Stimulated activated CD4-positive, alpha-beta T cell treated with anti-CD3 and anti-CD28 coated beads, Interleukin-12 subunit alpha, Interleukin-12 subunit beta, amount 100 ng/mL, for 48 hours (primary cell): Measurements from ENCODE around the gene SMARCB1.

Experiments used
- DNase-seq, 3 donors: peaks; one replicate each; pipeline ENCODE4 v3.0.0-alpha.2; 2020; ENCODE audit warnings: low read depth in 2 of 3, low spot score in 1 of 3

SMARCB1 gene

DNA sequence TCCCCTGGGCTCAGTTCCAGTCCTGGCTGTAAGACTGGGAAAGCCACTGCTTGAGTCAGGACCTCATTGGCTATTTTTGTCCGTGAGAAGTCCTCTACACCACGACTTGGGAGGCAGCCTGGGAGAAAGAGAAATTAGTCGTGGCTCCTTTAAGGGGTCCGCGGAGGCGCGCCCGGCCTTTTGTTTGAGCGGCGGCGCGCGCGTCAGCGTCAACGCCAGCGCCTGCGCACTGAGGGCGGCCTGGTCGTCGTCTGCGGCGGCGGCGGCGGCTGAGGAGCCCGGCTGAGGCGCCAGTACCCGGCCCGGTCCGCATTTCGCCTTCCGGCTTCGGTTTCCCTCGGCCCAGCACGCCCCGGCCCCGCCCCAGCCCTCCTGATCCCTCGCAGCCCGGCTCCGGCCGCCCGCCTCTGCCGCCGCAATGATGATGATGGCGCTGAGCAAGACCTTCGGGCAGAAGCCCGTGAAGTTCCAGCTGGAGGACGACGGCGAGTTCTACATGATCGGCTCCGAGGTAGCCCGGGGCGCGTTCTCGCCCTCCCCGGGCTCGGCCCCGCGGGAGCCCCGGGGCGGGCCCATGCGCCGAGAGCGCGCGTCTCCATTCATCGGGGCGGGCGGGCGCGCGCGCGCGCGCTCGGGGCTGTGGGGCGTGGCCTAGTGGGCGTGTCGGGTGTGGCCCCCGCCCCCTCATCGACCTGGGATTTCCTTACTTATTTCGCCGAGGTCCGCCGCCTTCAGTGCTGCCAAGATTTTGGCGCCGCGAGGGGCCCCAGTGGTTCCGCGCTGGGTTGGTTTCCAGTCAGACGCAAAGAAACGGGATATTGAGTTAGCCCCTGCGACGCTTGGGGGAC, at the start of gene SMARCB1:
TSS of gene SMARCB1 (plus strand) at position 215 of the 848 bp plus-strand sequence. CDS start at position 419, 204 bp downstream.
- DNase-seq, result peak; percentile 85 to 88 (median 85)

DNA sequence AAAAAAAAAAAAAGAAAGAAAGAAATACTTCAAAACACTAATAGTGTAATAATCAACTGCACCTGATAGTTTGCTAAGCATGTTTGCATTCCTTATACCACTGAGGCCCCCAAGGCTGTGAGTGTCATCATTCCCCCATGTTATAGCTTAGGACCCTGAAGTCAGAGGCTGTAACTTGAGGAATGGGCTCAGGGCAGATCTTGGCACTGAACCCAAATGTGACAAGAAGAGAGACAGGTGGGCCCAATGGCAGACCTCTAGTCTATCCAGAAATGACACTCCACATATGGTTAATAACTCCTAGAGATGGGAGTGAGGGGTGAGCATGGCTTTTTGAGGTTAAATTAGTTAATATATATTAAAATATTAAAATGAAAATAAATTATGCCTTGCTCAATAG, 49.1 kb upstream of the SMARCB1 start:
- DNase-seq, result no peak

DNA sequence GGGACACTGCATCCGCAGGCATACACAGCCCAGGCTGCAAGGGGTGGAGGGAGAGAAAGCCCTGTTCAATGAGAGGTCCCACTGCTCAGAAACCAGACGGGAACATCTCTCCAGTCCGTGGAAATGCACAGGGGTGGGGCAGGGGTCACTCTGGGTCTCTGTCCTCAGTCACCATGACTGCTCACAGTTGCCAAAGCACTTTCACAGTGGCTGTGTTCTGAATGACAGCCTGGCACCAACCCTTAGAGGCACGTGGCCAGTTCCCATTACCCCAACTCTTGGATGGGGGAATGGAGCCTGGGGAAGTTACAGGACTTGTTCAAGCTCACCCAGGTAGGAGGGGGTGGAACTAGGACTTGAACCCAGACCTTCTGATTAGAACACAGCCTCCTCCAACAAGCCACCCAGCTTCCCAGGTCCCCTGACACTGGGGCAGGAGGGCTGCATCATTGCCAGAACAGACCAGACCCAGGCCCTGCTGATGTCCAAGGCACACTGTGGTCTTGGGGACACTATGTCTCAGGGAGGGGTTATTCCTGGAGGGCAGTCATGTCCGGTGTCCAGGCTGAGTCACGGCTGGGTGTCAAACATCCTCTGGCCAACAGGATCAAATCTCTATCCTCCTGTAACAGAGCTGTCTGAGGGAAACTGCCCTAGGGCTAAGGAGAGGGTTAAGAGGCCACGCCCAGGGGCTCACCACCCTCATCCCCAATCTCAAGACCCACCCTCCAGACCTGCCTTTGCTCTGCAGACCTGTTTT, 44.1 kb upstream of the SMARCB1 start:
- DNase-seq, result no peak

GRCh38 chr22:23743303-23743705, 43.5 kb upstream of the SMARCB1 start:
- no peak for DNase-seq

DNA sequence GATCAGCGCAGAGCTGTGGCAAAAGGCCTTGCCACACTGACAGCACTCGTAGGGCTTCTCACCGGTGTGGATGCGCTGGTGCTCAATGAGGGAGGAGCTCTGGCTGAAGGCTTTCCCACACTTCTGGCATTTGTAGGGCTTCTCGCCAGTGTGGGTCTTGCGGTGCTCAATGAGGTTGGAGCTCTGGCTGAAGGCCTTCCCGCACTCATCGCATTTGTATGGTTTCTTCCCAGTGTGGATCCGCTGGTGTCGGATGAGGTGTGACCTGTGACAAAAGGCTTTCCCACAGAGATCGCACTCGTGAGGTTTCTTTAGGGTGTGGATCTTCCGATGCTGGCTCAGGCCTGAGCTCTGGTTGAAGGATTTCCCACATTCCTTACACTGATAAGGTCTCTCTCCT, 42.8 kb upstream of the SMARCB1 start:
- DNase-seq, result no peak

- no peak for DNase-seq
These were observed 42.3 kb upstream of the SMARCB1 start for GRCh38 chr22:23744485-23744884.

- DNase-seq, result no peak
These were observed 41.0 kb upstream of the SMARCB1 start for GRCh38 chr22:23745791-23746190.

DNA sequence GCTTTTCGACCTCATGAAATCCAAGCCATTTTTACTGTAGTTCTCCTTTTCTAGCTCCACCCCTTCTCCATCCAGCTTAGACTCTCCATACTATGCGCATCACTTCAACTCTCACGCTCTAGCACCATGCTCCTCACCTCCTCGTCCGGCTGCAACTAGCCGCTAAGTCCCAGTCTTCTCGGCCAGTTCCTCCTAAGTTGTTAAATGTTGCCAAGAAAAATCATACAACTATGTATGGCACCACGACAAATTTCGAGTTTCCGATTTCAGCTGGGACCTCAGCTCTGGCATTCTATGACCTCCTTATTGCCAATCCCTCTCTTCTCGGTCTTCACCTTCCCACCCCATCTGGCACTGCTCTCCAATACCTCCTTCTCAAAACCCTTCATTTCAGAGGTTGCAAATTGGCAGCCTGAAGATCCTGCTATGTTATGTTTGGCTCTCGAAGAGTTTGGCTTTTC, 36.9 kb upstream of the SMARCB1 start:
- DNase-seq, result no peak

DNA sequence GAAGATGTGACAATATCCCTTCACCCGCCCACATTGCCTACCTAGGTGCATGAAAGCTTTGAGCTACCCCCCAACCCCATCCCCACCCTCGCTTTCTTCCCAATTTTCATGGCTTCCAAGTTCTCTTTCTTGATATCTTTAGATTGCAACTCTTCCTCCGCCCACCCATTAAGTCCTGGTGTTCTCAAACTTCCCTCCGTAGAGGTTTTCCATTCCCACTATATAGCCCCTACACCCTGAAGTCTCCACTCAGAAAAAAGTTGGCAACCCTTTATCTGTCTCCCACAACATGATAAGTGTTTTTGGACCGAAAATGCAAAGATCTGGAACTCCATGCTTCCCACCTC, 36.4 kb upstream of the SMARCB1 start:
- DNase-seq, result no peak

- peak; percentile 51 to 70 (median 58) for DNase-seq
These were observed 35.9 kb upstream of the SMARCB1 start, which contains the start of gene ZNF70 for GRCh38 chr22:23750714-23751440. TSS of gene ZNF70 (minus strand) at chr22:23751112. CDS start at chr22:23745140, 5,972 bp downstream.

DNA sequence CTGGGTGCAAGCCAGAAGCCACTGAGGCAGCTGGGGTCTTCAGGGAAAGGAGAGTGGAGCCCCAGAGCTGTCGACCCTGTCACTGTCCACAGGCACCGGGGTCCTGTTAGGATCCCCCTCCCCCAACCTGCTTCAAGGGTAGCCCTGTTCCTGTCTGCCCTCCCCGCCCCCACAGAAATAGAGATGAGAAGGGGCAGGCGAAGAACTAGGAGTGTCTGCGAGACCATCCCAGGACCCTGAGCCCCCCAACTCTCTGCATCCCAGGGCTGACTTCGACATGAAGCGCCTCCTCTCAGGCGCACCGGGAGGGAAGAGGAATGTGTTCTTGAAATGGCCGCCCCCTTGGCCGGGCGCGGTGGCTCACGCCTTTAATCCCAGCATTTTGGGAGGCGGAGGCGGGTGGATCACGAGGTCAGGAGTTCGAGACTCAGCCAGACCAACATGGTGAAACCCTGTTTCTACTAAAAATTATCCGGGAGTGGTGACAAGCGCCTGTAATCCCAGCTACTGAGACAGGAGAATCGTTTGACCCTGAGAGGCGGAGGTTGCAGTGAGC, 35.2 kb upstream of the SMARCB1 start:
- DNase-seq, result no peak

DNA sequence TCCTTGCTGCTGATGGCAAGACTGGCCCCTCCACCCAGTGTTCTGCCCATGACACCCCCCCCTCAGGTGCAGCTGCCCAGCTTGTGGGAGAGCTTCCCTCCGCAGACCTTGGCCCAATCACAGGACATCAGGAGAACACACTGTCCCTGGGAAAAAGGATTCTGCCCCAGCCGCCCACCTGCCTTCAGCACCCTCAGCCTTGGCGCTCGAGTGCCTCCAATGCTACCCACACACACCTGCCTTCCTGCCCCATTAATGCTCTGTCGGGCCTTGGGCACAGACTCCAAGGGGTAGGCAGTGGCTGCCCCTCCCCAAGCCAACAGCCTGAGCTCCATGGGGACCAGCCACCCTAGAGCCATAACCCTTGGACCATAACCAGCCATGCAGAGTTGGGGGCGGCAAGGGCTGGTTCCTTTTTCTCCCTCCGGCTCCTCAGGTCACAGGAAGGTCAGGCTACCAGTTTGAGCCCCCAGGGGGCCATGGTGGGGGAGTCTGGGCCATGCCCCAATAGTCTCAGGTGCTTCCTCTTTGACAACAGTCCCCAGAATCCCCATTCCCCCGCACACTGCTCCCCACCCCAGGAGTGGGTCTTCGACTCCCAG, 34.6 kb upstream of the SMARCB1 start:
- DNase-seq, result no peak

DNA sequence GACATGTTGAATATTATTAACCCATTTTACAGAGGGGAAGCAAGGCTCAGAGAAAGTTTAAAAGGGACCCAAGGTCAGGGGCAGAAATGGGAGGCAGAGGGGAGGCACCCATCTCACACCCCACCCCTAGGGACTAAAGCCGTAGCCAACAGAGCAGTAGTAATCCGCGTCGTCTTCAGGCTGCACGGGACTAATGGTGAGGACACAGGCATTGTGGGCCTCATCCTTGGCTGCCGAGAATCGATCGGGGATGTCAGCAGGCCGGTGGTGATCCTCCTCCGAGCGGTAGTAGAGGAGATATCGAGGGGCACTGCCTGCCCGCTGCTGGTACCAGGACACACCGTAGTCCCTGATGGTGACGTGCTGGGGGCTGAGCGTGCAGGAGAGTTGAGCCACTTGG, 34.0 kb upstream of the SMARCB1 start:
- no peak for DNase-seq

GRCh38 chr22:23753385-23753784, 33.4 kb upstream of the SMARCB1 start:
- DNase-seq, result no peak

DNA sequence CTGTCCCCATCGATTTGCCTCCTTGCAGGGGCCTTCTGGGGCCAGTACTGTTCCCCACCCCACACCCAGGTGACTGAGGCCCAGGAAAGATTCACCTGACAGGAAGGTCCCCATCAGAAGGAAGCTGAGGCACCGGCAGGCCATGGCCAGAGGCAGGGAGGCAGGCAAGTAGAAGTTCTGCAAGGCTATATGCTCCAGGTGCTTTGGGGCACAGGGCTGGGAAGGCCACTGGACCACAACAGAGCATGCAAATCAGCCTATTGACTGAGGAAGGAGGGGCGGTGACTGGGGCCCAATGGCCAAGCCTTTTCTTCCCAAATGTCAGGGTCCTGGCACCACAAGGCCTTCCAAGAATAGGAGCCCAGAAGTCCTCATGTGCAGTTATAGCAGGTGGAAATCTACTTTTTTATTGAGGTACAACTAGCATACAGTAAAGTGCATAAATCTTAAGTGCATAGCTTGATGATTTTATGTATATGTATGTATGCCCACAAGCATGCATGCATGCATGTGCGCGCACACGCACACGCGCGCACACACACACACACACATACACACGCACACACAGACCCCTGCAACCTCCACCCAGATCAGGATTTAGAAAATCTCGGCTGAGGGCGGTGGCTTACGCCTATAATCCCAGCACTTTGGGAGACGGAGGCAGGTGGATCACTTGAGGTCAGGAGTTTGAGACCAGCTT, 32.4 kb upstream of the SMARCB1 start, which contains the start of gene VPREB3:
TSS of gene VPREB3 (minus strand) at position 206 of the 700 bp plus-strand sequence. CDS start at position 144, 62 bp downstream.
- no peak for DNase-seq

GRCh38 chr22:23754980-23755636, 31.7 kb upstream of the SMARCB1 start:
- no peak for DNase-seq

DNA sequence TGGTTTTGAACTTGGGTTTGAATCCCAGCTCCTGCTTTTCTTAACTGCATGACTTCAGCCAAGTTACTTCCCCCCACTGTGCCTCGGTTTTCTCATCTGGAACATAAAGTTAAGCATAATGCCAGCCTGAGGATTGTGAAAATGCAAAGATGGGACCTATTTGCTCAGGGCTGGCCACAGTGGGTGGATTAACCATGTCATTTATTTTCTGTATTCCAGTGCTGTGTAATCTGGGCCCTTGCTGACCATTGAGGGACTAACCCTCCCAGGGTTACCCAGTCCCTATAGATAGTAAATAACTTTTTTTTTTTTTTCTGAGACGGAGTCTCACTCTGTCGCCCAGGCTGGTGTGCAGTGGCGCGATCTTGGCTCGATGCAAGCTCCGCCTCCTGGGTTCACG, 31.1 kb upstream of the SMARCB1 start:
- DNase-seq, result no peak

GRCh38 chr22:23756891-23757290, 29.9 kb upstream of the SMARCB1 start:
- no peak for DNase-seq

DNA sequence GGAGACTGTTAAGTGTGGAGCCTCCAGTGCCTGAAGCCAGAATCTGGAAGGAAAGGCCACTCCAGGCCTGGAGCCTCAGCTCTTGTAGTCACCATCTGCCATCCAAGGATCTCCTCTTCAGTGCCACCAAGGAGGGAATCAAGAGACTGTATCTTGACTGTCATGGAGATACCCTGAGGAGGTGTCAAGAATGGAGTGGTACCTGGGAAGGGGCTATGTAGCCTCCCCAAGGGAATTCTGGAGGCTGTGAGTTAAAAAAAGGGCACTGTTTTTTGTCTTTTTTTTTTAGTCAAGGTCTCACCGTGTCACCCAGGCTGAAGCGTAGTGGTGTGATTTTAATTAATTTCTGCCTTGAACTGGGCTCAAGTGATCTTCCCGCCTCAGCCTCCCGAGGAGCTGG, 27.2 kb upstream of the SMARCB1 start:
- DNase-seq, result no peak

DNA sequence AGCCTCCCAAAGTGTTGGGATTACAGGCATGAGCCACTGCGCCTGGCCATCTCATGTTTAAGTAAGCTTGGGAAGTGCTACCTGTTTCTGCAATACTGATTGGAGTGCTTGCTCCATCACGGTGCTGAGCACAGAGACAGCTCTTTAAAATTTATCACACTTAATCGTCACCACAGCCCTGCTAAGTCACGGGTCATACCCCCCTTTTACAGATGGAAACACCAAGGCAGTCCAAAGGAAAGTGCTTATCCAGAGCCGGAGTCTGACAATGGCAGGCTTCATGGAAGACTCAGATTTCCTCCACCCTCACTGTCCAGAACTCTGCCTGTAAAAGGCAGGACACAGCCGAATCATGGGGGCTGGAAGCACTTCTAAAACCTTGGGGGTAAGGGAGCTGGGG, 26.7 kb upstream of the SMARCB1 start:
- DNase-seq, result no peak
